GM18508 (cell line): ENCODE data around the gene AFF3.

Experiments
- ATAC-seq: cut with Tn5 transposase; IDR thresholded peaks from one replicate; pipeline ENCODE4 v1.9.1; 2021; ENCODE audit warnings: moderate number of reproducible peaks; ENCODE audit not compliant: insufficient read depth, unreplicated experiment

Gene AFF3

GRCh38 chr2:99819766-99820165 lies 322.6 kb downstream of the AFF3 start:
- no peak for ATAC-seq

GRCh38 chr2:99818842-99819241 lies 323.5 kb downstream of the AFF3 start:
- ATAC-seq, result no peak

GRCh38 chr2:99816908-99817307 lies 325.5 kb downstream of the AFF3 start:
- ATAC-seq, result no peak

GRCh38 chr2:99812426-99812825 lies 330.0 kb downstream of the AFF3 start:
- no peak for ATAC-seq

- ATAC-seq, result no peak
Measured at GRCh38 chr2:99811544-99811943, 330.8 kb downstream of the AFF3 start.

- ATAC-seq, result no peak
Measured at GRCh38 chr2:99810225-99810624, 332.2 kb downstream of the AFF3 start.

GRCh38 chr2:99809259-99809900 lies 333.0 kb downstream of the AFF3 start:
- no peak for ATAC-seq

- no peak for ATAC-seq
Measured at GRCh38 chr2:99808361-99809200, 333.8 kb downstream of the AFF3 start.

GRCh38 chr2:99806758-99807157 lies 335.6 kb downstream of the AFF3 start:
- ATAC-seq, result no peak

GRCh38 chr2:99805930-99806476 lies 336.4 kb downstream of the AFF3 start:
- ATAC-seq, result no peak

GRCh38 chr2:99803846-99804245 lies 338.5 kb downstream of the AFF3 start:
- no peak for ATAC-seq

- no peak for ATAC-seq
Measured at GRCh38 chr2:99802734-99803133, 339.7 kb downstream of the AFF3 start.

GRCh38 chr2:99801327-99801901 lies 341.0 kb downstream of the AFF3 start:
- ATAC-seq, result no peak

- ATAC-seq, result no peak
Measured at GRCh38 chr2:99797475-99797874, 344.9 kb downstream of the AFF3 start.

GRCh38 chr2:99794414-99794813 lies 348.0 kb downstream of the AFF3 start:
- no peak for ATAC-seq

- ATAC-seq, result no peak
Measured at GRCh38 chr2:99793022-99793421, 349.4 kb downstream of the AFF3 start.

- no peak for ATAC-seq
Measured at GRCh38 chr2:99789849-99790248, 352.5 kb downstream of the AFF3 start.

GRCh38 chr2:99787769-99788382 lies 354.5 kb downstream of the AFF3 start:
- no peak for ATAC-seq

GRCh38 chr2:99786636-99787390 lies 355.6 kb downstream of the AFF3 start:
- ATAC-seq, result no peak

GRCh38 chr2:99784946-99785345 lies 357.4 kb downstream of the AFF3 start:
- no peak for ATAC-seq
